H9 (cell line): ENCODE results near the gene SLC25A39. TPM values are rescaled to one million over a fixed set of nuclear protein-coding genes. Genes with fewer than 3 reads are reported as not detected.

Experiments
- DNase-seq: peaks from one replicate; pipeline ENCODE4 v3.0.0-alpha.2; 2017
- H2AFZ ChIP-seq: one replicate; pipeline ENCODE4 v1.6.1; 2013; ENCODE audit warnings: mild to moderate bottlenecking, low read length, control low read depth, moderate library complexity
- H2AK5ac ChIP-seq: 2 replicates; pipeline ENCODE4 v1.6.1; 2013; ENCODE audit warnings: low read length, control low read depth, mixed read lengths; ENCODE audit not compliant: insufficient read length
- H2BK120ac ChIP-seq: one replicate; pipeline ENCODE4 v1.6.1; 2013; ENCODE audit warnings: low read depth, mild to moderate bottlenecking, low read length, control low read depth, inconsistent platforms; ENCODE audit not compliant: poor library complexity, severe bottlenecking
- H2BK12ac ChIP-seq: 2 replicates; pipeline ENCODE4 v1.6.1; 2013; ENCODE audit warnings: low read length, control low read depth, mixed read lengths, low read depth; ENCODE audit not compliant: insufficient read length
- H2BK15ac ChIP-seq: 2 replicates; pipeline ENCODE4 v1.6.1; 2013; ENCODE audit warnings: low read depth, low read length, control low read depth
- H2BK20ac ChIP-seq: one replicate; pipeline ENCODE4 v1.6.1; 2013; ENCODE audit warnings: low read depth, mild to moderate bottlenecking, low read length, control low read depth, inconsistent platforms; ENCODE audit not compliant: poor library complexity, severe bottlenecking
- H2BK5ac ChIP-seq: 2 replicates; pipeline ENCODE4 v1.6.1; 2013; ENCODE audit warnings: low read length, control low read depth, mixed read lengths; ENCODE audit not compliant: insufficient read length
- H3K14ac ChIP-seq: 2 replicates; pipeline ENCODE4 v1.6.1; 2013; ENCODE audit warnings: low read length, control low read depth; ENCODE audit not compliant: insufficient read depth
- H3K18ac ChIP-seq: 2 replicates; pipeline ENCODE4 v1.6.1; 2013; ENCODE audit warnings: low read depth, mild to moderate bottlenecking, mixed read lengths, low read length, control low read depth; ENCODE audit not compliant: insufficient read length
- H3K23ac ChIP-seq: 2 replicates; pipeline ENCODE4 v1.6.1; 2013; ENCODE audit warnings: low read length, control low read depth, mixed read lengths, low read depth; ENCODE audit not compliant: insufficient read length
- H3K23me2 ChIP-seq: 2 replicates; pipeline ENCODE4 v1.6.1; 2013; ENCODE audit warnings: low read depth, mild to moderate bottlenecking, mixed read lengths, low read length, control low read depth; ENCODE audit not compliant: insufficient read length, poor library complexity, severe bottlenecking
- H3K27ac ChIP-seq: 2 replicates; pipeline ENCODE4 v1.5.1; 2013; ENCODE audit warnings: low read length, control low read depth, mixed read lengths, low read depth; ENCODE audit not compliant: insufficient read length
- H3K27me3 ChIP-seq: 2 replicates; pipeline ENCODE4 v1.6.1; 2013; ENCODE audit warnings: low read length, control low read depth, inconsistent platforms; ENCODE audit not compliant: insufficient read depth
- H3K4ac ChIP-seq: 2 replicates; pipeline ENCODE4 v1.6.1; 2013; ENCODE audit warnings: low read depth, mild to moderate bottlenecking, control low read depth, inconsistent platforms, low read length, moderate library complexity
- H3K4me1 ChIP-seq: 2 replicates; pipeline ENCODE4 v1.6.1; 2013; ENCODE audit warnings: low read length, control low read depth, inconsistent platforms; ENCODE audit not compliant: insufficient read depth
- H3K4me2 ChIP-seq: 2 replicates; pipeline ENCODE4 v1.6.1; 2013; ENCODE audit warnings: low read length, control low read depth, mixed read lengths; ENCODE audit not compliant: insufficient read length, insufficient read depth
- H3K56ac ChIP-seq: 2 replicates; pipeline ENCODE4 v1.6.1; 2013; ENCODE audit warnings: low read depth, mild to moderate bottlenecking, mixed read lengths, low read length, control low read depth; ENCODE audit not compliant: insufficient read length
- H3K79me1 ChIP-seq: 2 replicates; pipeline ENCODE4 v1.6.1; 2013; ENCODE audit warnings: low read depth, mild to moderate bottlenecking, moderate library complexity, low read length, control low read depth, inconsistent platforms; ENCODE audit not compliant: insufficient read depth, poor library complexity, severe bottlenecking
- H3K79me2 ChIP-seq: 2 replicates; pipeline ENCODE4 v1.6.1; 2013; ENCODE audit warnings: low read length, control low read depth, inconsistent platforms; ENCODE audit not compliant: insufficient read depth
- H3K9ac ChIP-seq: 2 replicates; pipeline ENCODE4 v1.6.1; 2013; ENCODE audit warnings: low read length, control low read depth, mixed read lengths; ENCODE audit not compliant: insufficient read length; ENCODE audit errors: extremely low read depth
- H3K9me3 ChIP-seq: one replicate; pipeline ENCODE4 v1.6.1; 2013; ENCODE audit warnings: low read depth, low read length, inconsistent platforms; ENCODE audit not compliant: control insufficient read depth
- H3T11ph ChIP-seq: one replicate; pipeline ENCODE4 v1.6.1; 2013; ENCODE audit warnings: mild to moderate bottlenecking, low read length, control low read depth, inconsistent platforms
- H4K20me1 ChIP-seq: one replicate; pipeline ENCODE4 v1.6.1; 2013; ENCODE audit not compliant: control insufficient read depth, insufficient read length, insufficient read depth
- H4K5ac ChIP-seq: 2 replicates; pipeline ENCODE4 v1.6.1; 2013; ENCODE audit warnings: low read depth, mild to moderate bottlenecking, mixed read lengths, low read length, control low read depth; ENCODE audit not compliant: insufficient read length
- H4K8ac ChIP-seq: replicated peaks from 2 replicates; pipeline ENCODE4 v1.6.1; 2013; ENCODE audit warnings: low read length, control low read depth, mixed read lengths, low read depth; ENCODE audit not compliant: insufficient read length
- H4K91ac ChIP-seq: 2 replicates; pipeline ENCODE4 v1.6.1; 2013; ENCODE audit warnings: low read depth, mild to moderate bottlenecking, moderate library complexity, mixed read lengths, low read length, control low read depth; ENCODE audit not compliant: insufficient read length
- H3K27ac Mint-ChIP-seq, 3 experiments: 2 replicates in 2 of 3; 3 replicates in 1 of 3; pipeline ENCODE4 v1.8.0; 2020 to 2021; ENCODE audit warnings: mixed read lengths in 3 of 3, mild to moderate bottlenecking in 1 of 3, moderate library complexity in 1 of 3
- H3K27me3 Mint-ChIP-seq: 2 replicates; pipeline ENCODE4 v1.8.0; 2021; ENCODE audit warnings: low read depth, mild to moderate bottlenecking, moderate library complexity, mixed read lengths
- H3K36me3 Mint-ChIP-seq, 3 experiments: 2 replicates in 2 of 3; 3 replicates in 1 of 3; pipeline ENCODE4 v1.8.0; 2020 to 2021; ENCODE audit warnings: low read depth in 3 of 3, mixed read lengths in 3 of 3; ENCODE audit not compliant: insufficient read depth in 1 of 3
- H3K4me1 Mint-ChIP-seq, 2 experiments: 2 replicates each; pipeline ENCODE4 v1.8.0; 2020; ENCODE audit warnings: mixed read lengths in 2 of 2
- H3K4me3 Mint-ChIP-seq, 2 experiments: 2 replicates in 1 of 2; 3 replicates in 1 of 2; pipeline ENCODE4 v1.8.0; 2020 to 2021; ENCODE audit warnings: mild to moderate bottlenecking in 2 of 2, mixed read lengths in 2 of 2, moderate library complexity in 1 of 2
- H3K9me3 Mint-ChIP-seq, 2 experiments: 2 replicates in 1 of 2; 3 replicates in 1 of 2; pipeline ENCODE4 v1.8.0; 2020; ENCODE audit warnings: mild to moderate bottlenecking in 2 of 2, mixed read lengths in 2 of 2, moderate library complexity in 1 of 2
- CTCF ChIP-seq: fragments of 200-600 bp; sonication (generic); conservative IDR thresholded peaks from 3 replicates; pipeline ENCODE4 v1.8.0; 2021; ENCODE audit warnings: antibody characterized with exemption, mild to moderate bottlenecking
- WGBS: extraction: QIAGEN DNeasy Blood & Tissue Kit; methylation state at CpG from one replicate; pipeline ENCODE4 v1.1.7; 2013; ENCODE audit warnings: missing lambda C conversion rate, low lambda C conversion rate, mixed read lengths; ENCODE audit not compliant: insufficient read length; ENCODE audit errors: extremely low coverage; 5-methylcytosine and 5-hydroxymethylcytosine counted together
- total RNA-seq: library from RNA; stranded (reverse); gene quantifications from 2 replicates; pipeline ENCODE4 v1.2.1, GENCODE V29; 2021

The SLC25A39 gene
- total RNA-seq, 1 experiment from 2014 or later = 227 TPM

- H3K36me3 Mint-ChIP-seq = no peaks in the 10 kb centered on the region; a peak in 1 of 7 replicates
- no peak overlapping the region for H3K23ac ChIP-seq
- no peak overlapping the region for H3K4ac ChIP-seq
- H3K4me1 Mint-ChIP-seq = peaks cover 19 to 30% of the 10 kb centered on the region in 2 experiments
- no peak overlapping the region for H2BK15ac ChIP-seq
- H2BK12ac ChIP-seq = no peak overlapping the region
- H3K79me2 ChIP-seq = no peaks in the 10 kb centered on the region
- H2BK120ac ChIP-seq = no peak overlapping the region
- no peak overlapping the region for H2AFZ ChIP-seq
- no peak overlapping the region for H2BK5ac ChIP-seq
- no peak overlapping the region for H4K8ac ChIP-seq
- H3K27me3 ChIP-seq = no peaks in the 10 kb centered on the region
- no peaks in the 10 kb centered on the region for H4K20me1 ChIP-seq
- no peak overlapping the region for H3K4me2 ChIP-seq
- no peak overlapping the region for H3K9ac ChIP-seq
- H3K9me3 ChIP-seq = no peaks in the 10 kb centered on the region
- TF ChIP-seq CTCF = no peak
- peaks cover 4% of the 10 kb centered on the region for H3K27me3 Mint-ChIP-seq
- WGBS = no CpG with 5 or more reads among the region's 13 CpGs
- no peak overlapping the region for H4K5ac ChIP-seq
- no peak overlapping the region for H3K27ac Mint-ChIP-seq
- H4K91ac ChIP-seq = no peak overlapping the region
- H3K56ac ChIP-seq = no peak overlapping the region
- H3T11ph ChIP-seq = no peak overlapping the region
- no peak overlapping the region for H3K4me3 Mint-ChIP-seq
- H3K23me2 ChIP-seq = peaks cover 4% of the 10 kb centered on the region
- H3K79me1 ChIP-seq = no peaks in the 10 kb centered on the region
- H3K4me1 ChIP-seq = peaks cover 5% of the 10 kb centered on the region; the same call in 1 of the 2 replicates
- DNase-seq = no peak
- H3K27ac ChIP-seq = no peak overlapping the region
- no peaks in the 10 kb centered on the region for H3K9me3 Mint-ChIP-seq
- no peak overlapping the region for H2BK20ac ChIP-seq
- no peak overlapping the region for H2AK5ac ChIP-seq
- no peak overlapping the region for H3K18ac ChIP-seq
- H3K14ac ChIP-seq = no peak overlapping the region
Measured at GRCh38 chr17:44272321-44272951, 52.2 kb downstream of the SLC25A39 start.

Other genes with a start within 250 kb of the SLC25A39 start
- gene HDAC5, start 201.2 kb downstream of the SLC25A39 start, total RNA-seq = 39.5 and 41.3 TPM in 2 replicates
- 23.3 and 24.1 TPM in 2 replicates for gene HROB, start 182.9 kb downstream of the SLC25A39 start, total RNA-seq
- gene ASB16, start 154.1 kb downstream of the SLC25A39 start, total RNA-seq = 0.31 and 0.90 TPM in 2 replicates
- 20.6 and 22.9 TPM in 2 replicates for gene TMUB2, start 137.9 kb downstream of the SLC25A39 start, total RNA-seq
- gene ATXN7L3, start 124.9 kb downstream of the SLC25A39 start, total RNA-seq = 125 and 134 TPM in 2 replicates
- gene UBTF, start 105.1 kb downstream of the SLC25A39 start, total RNA-seq = 151 and 164 TPM in 2 replicates
- 0.13 TPM in 1 of 2 replicates, not detected in the other for gene SLC4A1, start 56.7 kb downstream of the SLC25A39 start, total RNA-seq
- 2.2 and 3.8 TPM in 2 replicates for gene RUNDC3A, start 16.2 kb downstream of the SLC25A39 start, total RNA-seq
- 127 and 130 TPM in 2 replicates for gene GRN, start 20.5 kb upstream of the SLC25A39 start, total RNA-seq
- 27.3 and 27.5 TPM in 2 replicates for gene FAM171A2, start 39.0 kb upstream of the SLC25A39 start, total RNA-seq
- gene ITGA2B, start 64.8 kb upstream of the SLC25A39 start, total RNA-seq = 8.3 and 10.1 TPM in 2 replicates
- gene GPATCH8, start 178.6 kb upstream of the SLC25A39 start, total RNA-seq = 49.1 and 51.5 TPM in 2 replicates
- 17.4 and 18.2 TPM in 2 replicates for gene FZD2, start 232.7 kb upstream of the SLC25A39 start, total RNA-seq